SK-N-SH treated with all-trans-retinoic acid at 6 μM for 48 hours (cell line): ENCODE results near the gene S100A16.
"Not testable (repeated sequence)": the region's sequence is repeated elsewhere in the genome, so short reads cannot be mapped to it uniquely, and the experiment has no call there.

Experiments used
- OSR1 ChIP-seq: fragments of 250-450 bp; sonication (Bioruptor Pico); IDR thresholded peaks from 2 replicates; pipeline ENCODE4 v1.8.0; 2022; ENCODE audit warnings: moderate library complexity, mild to moderate bottlenecking, inconsistent platforms
- PATZ1 ChIP-seq: fragments of 250-450 bp; sonication (Bioruptor Pico); IDR thresholded peaks from 2 replicates; pipeline ENCODE4 v1.8.0; 2020; ENCODE audit warnings: mild to moderate bottlenecking, moderate library complexity, borderline replicate concordance
- ZFP3 ChIP-seq: fragments of 250-450 bp; sonication (Bioruptor Pico); IDR thresholded peaks from 2 replicates; pipeline ENCODE4 v1.5.0; 2020; ENCODE audit warnings: mild to moderate bottlenecking, moderate library complexity
- ZNF8 ChIP-seq: fragments of 450-650 bp; formaldehyde crosslinking; IDR thresholded peaks from 2 replicates; pipeline ENCODE4 v1.5.0; 2020; ENCODE audit warnings: mild to moderate bottlenecking, moderate library complexity

- not testable (repeated sequence) for TF ChIP-seq PATZ1 (CRISPR knock-in tag); OSR1; ZFP3 (CRISPR knock-in tag); ZNF8
These were observed 27.3 kb upstream of the S100A16 start for GRCh38 chr1:153640213-153640612.
